ENCODE results near the gene GPR37.
A peak's percentile ranks its signal among the peaks of the same experiment; 100 is the strongest.

The GPR37 gene

GRCh38 chr7:124773938-124774337 lies 8.3 kb upstream of the GPR37 start:
- DNase-seq (ENCODE audit: insufficient read length, low spot score) (no peak), FAIRE-seq (no peak)
- TF ChIP-seq CTCF (IDR thresholded peaks at IDR 0.05; ENCODE audit: insufficient read depth, missing control alignments) = no peak

- FAIRE-seq (no peak), DNase-seq (ENCODE audit: insufficient read length, low spot score) (no peak)
- TF ChIP-seq CTCF (IDR thresholded peaks at IDR 0.05; ENCODE audit: insufficient read depth, missing control alignments) = no peak
Observed at GRCh38 chr7:124773339-124773738, 7.7 kb upstream of the GPR37 start.

GRCh38 chr7:124769136-124769535 lies 3.5 kb upstream of the GPR37 start:
- FAIRE-seq (no peak), DNase-seq (ENCODE audit: insufficient read length, low spot score) (no peak)
- TF ChIP-seq CTCF (IDR thresholded peaks at IDR 0.05; ENCODE audit: insufficient read depth, missing control alignments) = no peak

GRCh38 chr7:124768525-124768924 lies 2.9 kb upstream of the GPR37 start:
- TF ChIP-seq CTCF (IDR thresholded peaks at IDR 0.05; ENCODE audit: insufficient read depth, missing control alignments) = no peak
- FAIRE-seq (no peak), DNase-seq (ENCODE audit: insufficient read length, low spot score) (no peak)

GRCh38 chr7:124764847-124765400 lies 668 bp downstream of the GPR37 start:
- DNase-seq (ENCODE audit: insufficient read length, low spot score) = peak; percentile 25

GRCh38 chr7:124764051-124764846 lies 1.3 kb downstream of the GPR37 start:
- FAIRE-seq (no peak), DNase-seq (ENCODE audit: insufficient read length, low spot score) (no peak)
- no peak for TF ChIP-seq CTCF (IDR thresholded peaks at IDR 0.05; ENCODE audit: insufficient read depth, missing control alignments)

More at GRCh38 chr7:124764847-124765400, 668 bp downstream of the GPR37 start:
- FAIRE-seq = no peak
- no peak for TF ChIP-seq CTCF (IDR thresholded peaks at IDR 0.05; ENCODE audit: insufficient read depth, missing control alignments)

- no peak for TF ChIP-seq CTCF (IDR thresholded peaks at IDR 0.05; ENCODE audit: insufficient read depth, missing control alignments)
- FAIRE-seq (no peak), DNase-seq (ENCODE audit: insufficient read length, low spot score) (no peak)
Observed at GRCh38 chr7:124762611-124763143, 2.9 kb downstream of the GPR37 start.
